ENCODE data around the gene NEO1.
A peak's percentile ranks its signal among the peaks of the same experiment; 100 is the strongest.

NEO1 gene

DNA sequence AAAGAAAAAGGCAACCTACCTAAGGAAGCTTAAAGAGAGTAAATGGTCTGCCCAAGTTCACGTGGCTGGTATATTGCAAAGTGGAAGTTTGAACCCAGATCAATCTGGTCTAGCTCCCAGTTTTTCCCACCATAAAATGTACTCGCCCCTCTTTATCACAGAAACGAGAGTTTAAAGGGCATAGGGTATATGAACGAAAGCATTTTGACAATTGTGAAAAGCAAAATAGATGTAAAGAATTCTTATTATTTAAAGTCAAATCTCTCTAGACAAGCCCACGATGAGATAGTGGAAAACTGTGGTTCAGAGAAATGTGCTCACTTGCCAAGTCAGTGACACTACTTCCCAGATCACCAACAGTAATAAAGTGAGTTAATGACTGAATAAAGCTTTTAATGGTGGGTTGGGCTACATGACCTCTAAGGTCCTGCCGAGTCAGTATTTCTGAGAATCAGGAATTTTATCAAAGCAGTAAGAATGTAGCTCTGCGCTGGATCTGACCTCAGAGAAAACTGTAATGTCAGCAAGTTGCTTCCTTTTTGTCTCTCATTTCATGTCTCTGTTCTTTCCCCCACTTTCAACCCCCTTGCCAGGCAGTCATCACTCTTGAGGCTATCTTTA is 23.3 kb upstream of the NEO1 start:
- DNase-seq = no peak

DNA sequence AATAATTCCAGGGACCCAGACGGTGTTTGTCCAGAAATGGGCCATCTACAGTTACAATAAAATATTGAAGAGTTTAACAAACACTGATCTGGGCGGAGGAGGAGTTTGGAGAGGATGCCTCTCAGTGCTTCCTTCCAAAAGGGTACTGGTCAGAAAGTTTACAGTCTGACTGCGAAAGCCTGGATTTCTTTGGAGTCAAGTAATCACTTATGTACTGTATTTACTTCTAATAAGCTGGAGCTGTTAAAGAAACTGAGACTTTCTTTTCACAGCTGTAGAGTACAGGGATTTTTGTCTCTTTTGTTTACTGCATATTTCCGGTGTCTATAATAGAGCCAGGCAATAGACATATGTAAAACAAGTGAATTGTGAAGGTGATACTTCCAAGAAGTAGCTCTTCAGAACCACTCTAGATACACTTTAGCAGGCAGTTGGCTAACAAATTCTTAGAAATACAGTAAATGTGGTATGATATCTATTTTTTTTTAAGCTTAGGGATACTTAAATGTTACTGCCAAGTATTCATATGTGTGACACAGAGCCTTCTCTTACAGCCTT is 22.1 kb upstream of the NEO1 start:
- DNase-seq = no peak

DNA sequence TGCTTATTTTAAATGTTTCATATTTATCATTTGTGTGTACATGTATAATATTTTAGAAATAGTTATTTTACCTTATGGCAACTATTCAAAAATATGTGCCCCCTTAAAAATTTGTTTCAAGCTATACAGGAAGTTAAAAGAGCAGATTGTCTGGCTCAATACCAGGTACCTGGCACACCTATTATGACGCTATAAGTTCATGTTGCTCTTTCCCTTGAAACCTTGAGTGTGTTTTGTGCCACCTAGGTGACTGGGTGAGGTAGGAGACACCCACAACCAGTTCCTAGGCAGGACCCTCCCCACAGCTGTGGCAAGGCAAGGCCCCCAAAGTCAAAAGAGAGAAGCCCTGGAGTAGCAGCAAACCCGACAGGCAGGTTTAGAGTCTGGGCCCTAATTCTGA is 20.6 kb upstream of the NEO1 start:
- no peak for DNase-seq

DNA sequence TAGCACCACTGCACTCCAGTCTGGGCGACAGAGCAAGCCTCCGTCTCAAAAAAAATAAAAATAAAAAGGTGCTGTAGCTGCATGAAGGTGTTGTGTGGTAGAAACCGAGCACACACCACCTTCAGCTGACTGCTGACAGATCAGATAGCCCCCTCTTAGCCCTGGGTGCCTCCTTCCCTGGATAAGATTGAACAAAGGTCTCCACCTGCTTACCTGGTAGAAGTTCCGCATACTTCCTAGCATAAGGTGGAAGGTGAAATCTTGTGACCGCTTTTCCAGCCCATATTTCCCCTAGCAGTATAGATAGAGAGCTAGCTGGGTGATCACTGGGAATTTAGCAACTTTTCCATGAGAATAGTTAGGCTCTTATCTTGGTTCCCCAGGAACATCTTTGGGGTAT is 18.7 kb upstream of the NEO1 start:
- no peak for DNase-seq

DNA sequence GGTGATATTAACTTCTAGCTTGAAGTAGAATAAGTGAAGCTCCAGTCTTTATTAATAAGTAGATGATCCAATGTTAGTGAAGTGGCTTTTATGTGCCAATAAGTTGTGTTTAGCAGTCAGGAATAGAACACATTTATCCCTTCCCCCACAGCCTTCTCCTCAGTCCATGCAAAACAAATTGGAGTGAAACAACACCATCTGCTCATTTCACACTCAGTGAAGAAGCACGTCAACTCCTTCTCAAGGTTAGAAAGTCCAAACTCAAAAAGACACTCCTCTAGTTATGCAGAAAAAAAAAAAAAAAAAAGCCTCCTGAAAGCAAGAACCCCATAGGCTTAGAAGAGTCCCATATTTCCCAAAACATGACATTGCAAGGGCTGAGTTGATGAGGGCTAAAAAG is 18.0 kb upstream of the NEO1 start:
- DNase-seq = no peak

DNA sequence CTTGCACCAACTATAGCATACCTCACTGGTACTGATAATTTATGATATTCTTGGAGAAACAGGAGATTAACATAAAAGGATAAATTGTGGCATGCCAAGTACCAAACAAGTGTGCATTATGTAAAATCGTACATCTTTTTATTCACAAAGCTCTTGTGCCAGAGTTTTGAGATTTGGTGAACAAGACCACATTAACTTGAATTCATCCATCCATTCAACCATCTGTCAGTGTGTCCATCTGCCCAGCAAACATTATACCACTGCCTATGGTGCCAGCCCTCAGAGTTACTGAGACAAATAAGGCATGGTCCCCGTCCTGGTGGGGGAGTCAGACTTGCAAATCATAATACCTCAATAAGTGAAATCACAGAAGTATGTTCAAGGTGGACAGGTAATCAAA is 17.0 kb upstream of the NEO1 start:
- no peak for DNase-seq

DNA sequence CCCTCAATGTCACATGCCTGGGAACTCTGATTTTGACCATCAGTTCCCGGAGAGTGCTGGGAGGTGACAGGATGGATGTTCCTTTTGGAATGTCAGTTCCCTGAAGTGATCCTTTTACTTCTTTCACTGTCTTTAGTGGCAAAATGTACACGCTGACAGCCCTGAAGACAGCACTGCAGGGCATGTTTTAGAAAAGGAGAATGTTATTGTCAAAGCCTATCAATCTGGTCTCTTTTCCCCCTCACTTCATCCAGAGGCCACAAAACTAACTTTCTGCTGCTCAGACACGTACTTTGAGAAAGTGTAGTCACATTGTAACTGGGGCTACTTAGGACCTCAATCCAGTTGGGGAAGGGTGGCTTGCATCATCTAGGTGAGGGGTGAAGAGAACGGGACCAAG is 14.0 kb upstream of the NEO1 start:
- no peak for DNase-seq

DNA sequence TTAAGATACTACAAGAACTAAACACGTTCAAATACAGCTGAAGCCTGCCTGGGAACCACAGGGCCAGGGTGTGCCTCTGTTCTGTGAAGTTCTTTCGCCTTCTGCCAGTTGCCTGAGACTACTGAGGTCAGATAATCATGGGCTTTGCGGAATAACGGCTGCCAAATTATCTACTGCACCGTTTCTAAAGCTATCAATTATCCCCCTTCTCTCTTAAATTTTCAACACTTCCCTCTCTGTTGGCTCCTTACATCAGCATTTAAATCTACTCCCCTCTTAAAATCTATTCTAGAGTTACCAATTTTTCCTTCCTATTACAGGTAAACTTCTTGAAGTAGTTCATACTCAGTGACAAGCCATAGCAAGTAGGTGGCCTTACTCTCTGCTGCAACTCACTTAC is 6.2 kb upstream of the NEO1 start:
- no peak for DNase-seq

DNA sequence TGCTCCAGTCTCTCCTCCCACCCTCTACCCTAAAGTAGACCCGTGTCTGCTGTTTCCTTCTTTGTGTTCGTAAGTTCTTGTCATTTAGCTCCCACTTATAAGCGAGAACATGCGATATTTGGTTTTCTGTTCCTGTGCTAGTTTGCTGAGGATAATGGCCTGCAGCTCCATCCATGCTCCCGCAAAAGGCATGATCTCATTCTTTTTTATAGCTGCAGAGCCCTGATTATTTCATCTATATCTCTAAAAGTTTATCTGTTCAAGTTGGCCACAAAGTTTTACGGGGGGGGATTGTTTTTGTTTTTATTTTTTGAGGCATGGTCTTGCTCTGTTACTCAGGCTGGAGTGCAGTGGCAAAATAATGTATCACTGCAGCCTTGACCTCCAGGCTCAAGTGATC is 4.4 kb upstream of the NEO1 start:
- no peak for DNase-seq

DNA sequence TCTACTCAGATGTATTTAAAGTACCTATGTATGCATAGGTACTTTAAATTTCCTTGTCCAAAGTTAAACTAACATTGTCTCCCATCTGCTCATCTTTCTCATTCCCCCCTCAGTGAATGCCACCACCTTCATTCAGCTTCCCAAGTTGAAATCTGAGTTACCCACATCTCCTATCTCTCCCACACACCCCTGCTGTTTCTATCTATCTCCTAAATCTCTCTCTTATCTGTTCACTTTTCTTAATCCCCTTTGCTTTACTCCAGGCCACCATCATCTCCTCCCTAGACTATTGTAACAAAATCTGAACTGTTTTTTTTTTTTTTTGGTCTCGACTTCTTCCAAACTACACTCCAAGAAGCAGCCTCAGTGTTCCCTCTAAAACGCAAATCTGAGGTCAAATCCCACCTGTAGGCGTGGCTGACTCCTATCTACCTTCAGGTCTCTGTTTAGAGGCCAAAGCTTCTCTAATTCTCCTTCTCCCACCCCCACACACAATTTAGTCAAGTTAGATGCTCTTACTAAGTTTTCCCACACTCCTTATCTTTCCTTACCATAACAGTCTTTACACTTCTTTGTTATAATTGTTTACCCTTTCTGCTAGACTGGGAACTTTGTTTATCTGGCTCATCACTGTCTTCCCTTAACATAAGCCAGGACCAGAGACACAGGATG is 3.5 kb upstream of the NEO1 start:
- no peak for DNase-seq

DNA sequence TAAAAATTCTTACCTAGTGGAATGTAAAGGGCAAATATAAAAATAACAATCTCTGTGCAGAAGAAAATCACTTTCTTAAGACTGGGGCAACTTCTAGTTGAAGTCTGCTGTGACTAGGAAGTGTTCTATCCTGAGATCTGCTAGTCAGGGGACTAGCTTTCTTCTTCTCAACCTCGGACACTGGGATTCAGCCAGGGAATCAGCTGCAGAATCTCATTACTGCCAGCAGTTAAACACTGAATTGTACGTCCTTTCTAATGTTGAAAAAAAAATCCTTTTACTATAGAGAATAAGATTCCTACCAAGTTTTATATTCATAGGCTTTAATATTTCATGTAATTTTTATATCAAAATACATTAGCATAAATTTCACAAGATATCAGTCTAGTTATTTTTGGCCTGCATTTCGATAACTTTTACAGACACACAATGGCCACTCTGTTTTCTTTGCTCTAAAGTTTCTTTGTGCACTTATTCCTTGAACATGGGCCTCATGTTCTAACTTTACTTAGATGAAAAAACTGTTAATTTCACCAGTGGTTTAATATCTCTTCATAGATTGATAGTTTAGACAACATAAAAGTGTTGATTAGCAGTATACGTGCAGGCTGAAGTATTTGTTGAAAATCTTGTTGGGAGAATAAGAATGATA is 2.6 kb upstream of the NEO1 start:
- no peak for DNase-seq

DNA sequence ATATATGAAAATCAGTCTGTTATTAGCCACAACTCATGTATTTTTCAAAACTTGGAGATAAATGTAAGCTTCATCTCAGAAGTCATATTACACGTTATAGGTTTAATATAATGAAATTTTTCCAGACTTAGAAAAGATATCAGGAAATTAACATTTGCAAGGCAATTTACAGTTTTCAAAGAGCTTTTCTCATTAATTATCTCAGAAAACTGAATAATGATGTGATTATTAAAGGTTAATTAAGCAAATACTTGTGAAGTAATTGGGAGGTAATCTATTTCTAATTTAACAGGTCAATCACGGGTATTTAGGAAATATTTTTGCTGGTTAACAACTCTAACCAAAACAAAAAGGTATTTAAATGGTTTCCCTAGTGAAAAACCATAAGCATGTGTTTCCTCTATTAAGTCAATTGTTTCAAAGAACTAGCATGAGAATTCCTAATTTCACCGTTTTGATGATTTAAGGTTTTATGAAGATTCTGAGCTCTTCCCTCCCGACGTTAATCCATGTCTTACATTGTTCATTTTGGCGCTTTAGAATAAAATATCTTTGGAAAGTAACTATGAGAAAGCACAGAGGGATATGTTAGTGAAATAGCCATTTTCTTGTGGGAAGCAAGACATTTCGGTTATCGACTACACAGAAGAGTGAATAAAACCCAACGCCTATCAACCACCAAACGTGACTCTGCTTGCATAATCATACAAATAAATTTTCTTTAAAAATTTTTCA is 1.5 kb upstream of the NEO1 start:
- DNase-seq = no peak

DNA sequence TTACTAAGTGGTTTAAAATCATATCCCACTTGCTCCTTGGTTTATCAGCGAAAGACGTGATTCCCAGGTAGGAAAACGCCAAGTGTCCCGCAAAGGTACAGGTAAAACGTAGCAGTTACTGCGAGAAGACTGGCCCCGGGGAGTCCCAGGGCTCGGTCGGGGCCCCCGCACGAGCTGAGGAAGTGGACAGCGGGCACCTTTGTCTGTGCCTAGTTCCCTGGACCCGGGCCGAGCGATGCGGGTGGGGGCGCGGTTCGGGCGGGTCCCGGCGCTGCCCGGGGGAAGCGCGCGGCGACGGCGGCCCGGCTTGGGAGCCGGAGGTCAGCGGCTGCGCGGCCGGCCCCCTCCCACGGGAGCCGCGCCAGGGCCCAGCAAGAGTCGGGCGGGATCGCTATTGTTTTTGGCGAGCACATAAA is 864 bp upstream of the NEO1 start:
- DNase-seq = peak in 1 of 4 experiments; percentile 2

DNA sequence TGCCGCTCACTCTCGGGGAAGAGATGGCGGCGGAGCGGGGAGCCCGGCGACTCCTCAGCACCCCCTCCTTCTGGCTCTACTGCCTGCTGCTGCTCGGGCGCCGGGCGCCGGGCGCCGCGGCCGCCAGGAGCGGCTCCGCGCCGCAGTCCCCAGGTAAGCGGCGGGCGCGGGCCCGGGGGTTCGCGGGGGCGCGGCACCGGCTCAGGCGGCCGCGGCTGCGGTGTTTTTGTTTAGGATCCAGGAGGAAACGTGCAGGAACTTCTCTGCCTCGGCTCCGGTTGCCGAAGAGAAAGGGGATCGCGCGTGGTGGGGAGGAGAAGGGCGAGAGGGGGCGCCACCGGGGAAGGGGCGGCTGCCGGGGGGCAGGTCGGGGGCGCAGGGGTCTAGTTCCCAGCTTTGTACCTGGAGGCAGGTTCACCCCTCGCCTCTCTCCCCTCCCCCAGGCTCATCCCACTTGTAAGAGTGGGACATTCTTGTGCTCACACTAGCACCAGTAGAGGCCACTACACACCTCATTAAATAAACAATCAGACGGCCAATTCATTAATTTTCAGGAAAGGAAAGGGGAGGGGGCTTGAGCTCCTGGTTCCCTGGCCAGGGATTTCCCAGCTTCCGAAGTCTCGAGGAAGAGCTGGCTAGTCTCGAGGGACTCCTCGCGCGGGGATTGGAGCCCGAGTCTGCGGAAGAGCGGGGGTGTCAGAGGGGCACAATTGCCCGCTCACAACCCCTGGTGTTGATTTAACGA is 562 bp downstream of the NEO1 start:
- DNase-seq = peak in 3 of 4 experiments; percentile 2 to 3 (median 3)

DNA sequence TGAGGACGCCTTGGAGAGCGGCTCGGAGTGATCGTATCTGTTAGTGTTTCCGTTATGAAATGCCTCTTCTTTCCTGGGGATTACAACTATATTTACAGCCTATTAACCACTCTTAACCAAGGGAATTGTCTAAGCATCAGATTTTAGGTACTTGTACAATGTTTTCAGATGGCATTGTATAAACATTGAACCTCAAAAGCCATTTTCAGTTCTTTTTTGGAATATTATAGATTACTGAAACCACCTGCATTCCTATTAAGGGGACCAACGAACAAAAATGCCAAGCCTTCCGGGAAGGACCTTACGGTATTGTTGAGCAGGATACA is 1.1 kb downstream of the NEO1 start:
- no peak for DNase-seq

DNA sequence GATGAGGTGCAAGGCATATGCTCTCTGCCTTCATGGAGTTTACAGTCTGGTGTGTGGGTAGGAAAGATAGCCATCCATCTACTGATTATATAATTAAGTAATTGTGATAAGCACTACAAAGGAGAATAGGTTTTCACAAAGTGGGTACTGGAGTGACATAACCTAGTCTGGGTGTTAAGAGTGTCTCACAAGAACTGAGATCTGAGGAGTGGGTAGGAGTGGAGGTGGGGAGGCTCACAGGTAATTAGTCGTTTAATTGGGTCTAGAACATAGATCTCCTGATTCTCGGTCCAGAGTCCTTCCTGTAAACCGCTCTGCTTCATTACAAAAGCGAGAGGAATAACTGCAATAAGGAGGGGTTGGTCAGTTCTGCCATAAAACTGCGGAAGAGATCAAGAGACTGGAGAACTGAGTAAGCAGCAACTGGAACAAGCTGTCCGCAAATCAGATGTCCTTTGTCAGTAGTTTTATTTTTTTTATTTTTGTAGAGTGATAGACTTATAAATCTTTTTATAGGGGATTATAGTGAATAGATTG is 2.2 kb downstream of the NEO1 start:
- no peak for DNase-seq

DNA sequence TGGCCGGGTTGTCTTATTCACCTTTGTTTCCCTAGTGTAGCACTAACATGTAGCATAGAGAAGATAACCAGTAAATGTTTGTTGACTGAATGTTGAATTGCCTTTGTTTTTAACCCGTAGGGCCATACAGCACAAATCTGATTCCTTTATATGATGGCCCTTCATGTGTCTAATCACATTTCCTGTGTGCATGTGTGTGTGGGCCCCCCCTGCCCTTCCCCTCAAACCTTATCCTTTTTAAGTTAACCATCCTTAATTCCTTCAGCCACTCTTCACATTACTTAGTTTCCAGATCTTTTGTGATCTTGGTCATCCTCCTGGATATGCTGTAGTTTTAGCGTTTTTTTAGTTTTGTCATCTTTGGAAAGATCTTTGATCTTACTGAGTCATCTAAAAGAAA is 4.2 kb downstream of the NEO1 start:
- DNase-seq = no peak

DNA sequence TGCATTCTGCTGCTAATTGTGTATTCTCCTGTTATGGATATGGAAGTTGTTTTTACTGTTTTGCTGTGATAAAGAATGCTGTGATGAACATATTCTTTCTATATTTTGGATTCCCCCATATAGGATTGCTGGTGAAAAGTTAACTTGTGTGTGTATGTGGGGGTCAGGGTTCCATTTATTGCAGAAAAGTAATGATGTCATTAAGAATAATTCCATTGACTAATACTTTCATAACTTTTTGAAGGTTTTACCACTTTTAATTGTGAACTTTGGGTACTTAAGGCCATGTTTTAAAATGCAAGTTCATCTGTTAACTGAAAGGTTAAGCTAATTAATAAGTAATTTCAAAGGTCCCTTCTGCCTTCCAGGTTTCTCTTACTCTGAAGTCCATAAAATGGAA is 6.2 kb downstream of the NEO1 start:
- no peak for DNase-seq

DNA sequence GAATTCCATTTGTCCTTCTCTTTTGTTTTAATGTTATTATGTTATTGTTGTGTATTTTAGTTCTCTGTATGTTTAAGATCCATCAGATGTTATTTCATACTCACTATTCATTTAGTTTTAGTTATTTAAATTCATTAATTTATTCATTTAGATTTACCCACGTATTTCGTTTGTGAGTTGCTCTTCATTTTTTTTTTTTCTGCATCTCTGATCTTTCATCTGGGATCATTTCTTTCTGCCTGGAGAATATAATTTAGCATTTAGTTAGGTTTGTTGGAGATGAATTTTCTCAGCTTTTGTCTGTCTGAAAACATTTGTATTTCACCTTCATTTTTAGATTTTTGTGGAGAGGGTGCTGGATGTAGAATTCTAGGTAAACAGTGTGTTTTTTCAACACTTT is 12.9 kb downstream of the NEO1 start:
- no peak for DNase-seq

DNA sequence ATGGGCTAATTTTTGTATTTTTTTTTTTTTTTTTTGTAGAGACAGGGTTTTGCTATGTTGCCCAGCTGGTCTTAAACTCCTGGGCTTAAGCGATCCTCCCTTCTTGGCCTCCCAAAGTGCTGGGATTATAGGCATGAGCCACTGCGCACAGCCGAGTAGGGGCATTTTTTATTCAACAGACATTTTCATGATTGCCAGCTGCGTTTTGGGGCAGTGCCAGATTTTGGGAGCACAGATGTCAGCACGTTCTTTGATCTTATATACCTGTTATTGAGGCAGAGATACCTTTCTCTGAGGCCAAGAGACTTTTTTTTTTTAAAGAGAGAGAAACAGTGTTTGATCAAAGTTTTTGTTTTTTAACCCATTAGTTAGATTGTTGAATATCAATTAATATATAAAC is 16.8 kb downstream of the NEO1 start:
- no peak for DNase-seq

DNA sequence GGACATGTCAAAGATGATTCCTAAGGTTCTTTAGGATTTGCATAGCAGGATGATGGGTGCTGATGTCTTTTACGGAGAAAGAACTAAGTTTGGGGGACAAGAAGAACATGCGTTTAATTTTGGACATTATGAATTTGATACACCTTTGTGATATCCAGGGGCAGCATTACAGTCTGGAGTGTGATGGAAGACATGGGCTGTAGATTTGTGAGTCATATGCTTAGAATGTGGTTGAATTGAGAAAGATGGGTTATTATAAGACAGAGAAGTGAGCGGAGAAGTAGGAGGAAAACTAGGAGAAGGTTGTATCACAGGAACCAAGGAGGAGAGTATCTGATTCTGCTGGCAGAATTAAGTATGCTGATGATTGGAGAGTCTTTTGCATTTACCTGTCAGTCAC is 20.6 kb downstream of the NEO1 start:
- no peak for DNase-seq

DNA sequence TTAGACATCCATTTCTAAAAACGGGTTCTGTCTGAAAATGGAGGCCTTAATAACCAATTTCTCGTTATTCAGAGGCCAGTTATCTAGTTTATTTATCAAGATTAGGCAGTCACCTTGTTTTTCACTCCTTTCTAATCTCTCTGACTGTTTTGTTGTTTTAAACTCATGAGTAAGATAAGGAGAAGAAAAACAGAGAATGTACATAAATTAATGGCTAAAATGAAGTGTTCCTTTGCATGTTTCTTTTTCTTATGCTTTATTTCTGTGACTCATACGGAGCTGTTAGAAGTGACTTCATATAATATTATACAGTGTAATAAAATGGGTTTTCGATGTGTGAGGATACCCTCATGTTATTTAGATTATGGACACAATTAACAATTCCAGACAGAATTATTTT is 22.0 kb downstream of the NEO1 start:
- no peak for DNase-seq

Measured in suppressor macrophage (primary cell).